Stimulated activated CD4-positive, alpha-beta T cell treated with anti-CD3 and anti-CD28 coated beads, Interleukin-15, amount 100 ng/mL, for 1 hour (primary cell): ENCODE measurements around the gene FAM20C.

Source experiments
- DNase-seq, 2 donors: peaks; one replicate each; pipeline ENCODE4 v3.0.0-alpha.2; 2020; ENCODE audit warnings: low read depth in 1 of 2, low spot score in 1 of 2

Gene FAM20C

DNA sequence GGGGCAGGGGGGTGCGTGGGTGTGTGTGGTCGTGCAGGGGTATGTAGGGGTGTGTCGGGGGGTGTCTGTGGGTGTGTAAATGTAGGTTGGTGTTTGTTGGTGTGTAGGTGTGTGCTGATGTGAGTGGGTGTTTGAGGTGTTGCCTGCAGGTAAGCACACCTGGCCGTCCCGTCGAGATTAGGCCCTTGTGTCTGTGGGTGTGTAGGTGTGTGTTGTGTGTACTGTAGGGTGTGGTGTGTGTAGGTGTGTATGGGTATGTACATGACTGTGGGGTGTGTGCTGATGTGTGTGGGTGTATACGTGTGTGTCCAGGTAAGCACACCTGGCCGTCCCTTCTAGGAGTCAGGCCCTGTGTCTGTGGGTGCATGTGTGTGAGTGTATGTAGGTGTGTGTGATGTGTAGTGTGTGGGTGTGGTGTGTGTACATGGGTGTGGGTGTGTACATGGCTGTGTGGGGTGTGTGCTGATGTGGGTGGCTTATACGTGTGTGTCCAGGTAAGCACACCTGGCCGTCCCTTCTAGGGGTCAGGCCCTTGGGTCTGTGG is 15.8 kb downstream of the FAM20C start:
- DNase-seq = no peak

GRCh38 chr7:208816-209215 is 16.4 kb downstream of the FAM20C start:
- DNase-seq = no peak

DNA sequence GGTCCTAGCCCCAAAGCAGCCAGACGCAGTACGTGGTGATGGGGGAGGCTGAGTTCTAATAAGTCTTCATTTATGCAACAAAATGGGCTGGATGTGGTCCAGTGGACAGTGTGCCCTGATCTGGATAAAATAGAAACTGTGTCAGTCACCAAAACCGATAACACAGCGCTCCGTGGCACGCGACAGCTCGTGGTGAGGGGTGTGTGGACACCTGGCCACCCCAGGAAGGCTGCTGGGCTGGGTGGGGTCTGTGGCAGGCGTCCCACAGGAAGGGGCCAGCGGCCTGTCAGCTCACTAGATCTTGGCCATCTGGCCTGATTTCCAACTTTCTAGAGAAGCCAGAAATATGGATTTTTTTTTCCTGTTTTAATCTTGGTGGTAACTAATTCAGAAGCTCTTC is 17.0 kb downstream of the FAM20C start:
- no peak for DNase-seq

GRCh38 chr7:209906-210305 is 17.5 kb downstream of the FAM20C start:
- no peak for DNase-seq

DNA sequence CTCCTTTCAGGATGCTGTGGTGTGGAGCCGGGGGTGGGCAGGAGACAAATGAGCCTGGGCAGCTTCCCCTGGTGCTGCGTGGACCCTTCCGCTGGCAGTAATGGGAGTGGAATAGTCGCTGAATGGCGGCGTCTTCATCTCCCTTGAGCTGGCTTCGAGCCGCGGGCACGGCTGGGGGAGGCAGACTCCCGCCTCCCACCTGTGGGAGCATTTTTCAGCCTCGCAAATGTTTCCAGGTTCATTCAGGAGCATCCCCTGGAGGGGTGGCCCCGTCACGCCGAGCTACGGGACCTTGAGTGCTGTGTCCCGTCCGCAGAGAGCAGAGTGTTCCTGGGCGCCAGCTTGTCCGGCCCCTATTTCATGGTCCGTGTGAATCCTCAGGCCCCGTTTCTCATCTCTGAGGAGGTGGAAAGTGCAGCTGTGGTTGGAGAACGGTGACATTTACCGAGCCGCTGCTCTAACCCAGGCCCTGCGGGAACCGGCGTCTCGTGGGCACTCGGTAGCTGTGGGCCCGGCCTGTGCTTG is 18.1 kb downstream of the FAM20C start:
- DNase-seq = no peak

- DNase-seq = no peak
Observed at GRCh38 chr7:211033-211714, 18.8 kb downstream of the FAM20C start.

DNA sequence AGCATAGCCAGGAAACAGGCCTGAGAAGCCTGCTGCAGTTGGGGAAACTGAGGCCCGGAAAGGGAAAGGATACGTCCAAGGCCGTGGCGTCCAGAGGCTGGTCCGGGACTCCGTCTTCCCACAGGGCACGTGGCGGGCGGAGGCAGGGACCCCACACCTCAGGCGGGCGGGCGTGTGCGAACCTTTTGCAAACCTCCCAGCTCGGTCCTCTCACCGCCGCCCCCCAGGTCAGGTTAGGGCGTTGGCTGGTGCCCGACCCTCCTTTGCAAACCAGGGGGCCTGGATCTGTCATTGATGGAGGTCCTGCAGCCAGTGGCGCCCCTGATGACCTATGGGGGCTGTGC is 19.3 kb downstream of the FAM20C start:
- DNase-seq = no peak

DNA sequence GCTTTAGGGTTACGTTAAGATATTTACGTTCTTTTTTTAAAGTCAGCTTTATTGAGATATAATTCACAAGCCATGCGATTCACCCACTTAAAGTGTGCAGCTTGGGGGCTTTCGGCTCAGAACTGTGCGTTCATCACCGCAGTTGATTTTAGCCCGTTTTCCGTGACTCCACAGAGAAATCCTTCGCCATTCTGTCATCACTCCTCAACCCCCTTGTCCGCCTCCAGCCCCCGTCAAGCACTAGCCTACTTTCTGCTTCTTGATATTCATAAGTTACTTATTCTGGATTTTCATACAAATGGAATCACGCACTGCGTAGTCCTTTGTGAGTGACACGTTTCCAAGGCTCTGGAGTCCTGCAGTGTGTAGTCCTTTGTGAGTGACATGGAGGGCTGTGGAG is 20.4 kb downstream of the FAM20C start:
- no peak for DNase-seq

DNA sequence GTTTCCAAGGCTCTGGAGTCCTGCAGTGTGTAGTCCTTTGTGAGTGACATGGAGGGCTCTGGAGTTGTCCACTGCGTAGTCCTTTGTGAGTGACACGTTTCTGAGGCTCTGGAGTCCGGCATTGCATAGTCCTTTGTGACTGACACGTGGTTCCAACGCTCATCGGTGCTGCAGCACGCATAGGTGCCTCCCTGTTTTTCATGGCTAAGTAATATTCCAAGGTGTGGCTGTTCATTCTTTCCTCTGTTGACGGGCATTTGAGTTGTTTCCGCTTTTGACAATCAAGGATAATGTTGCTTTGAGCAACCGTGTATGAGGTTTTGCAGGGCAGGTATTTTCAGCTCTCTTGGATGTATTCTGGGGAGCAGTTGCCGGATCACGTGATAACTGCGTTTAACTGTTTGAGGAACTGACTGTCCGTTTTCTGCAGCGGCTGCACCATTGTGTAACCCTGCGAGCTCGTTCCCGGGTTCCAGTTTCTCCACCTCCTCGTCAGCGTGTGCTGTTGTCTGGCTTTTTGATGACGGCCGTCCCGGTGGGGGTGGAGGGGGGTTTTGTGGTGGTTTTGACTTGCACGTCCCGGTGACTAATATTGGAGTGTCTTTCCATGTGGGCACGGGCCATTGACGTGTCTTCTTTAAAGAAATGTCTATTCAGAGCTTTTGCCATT is 21.1 kb downstream of the FAM20C start:
- DNase-seq = no peak

DNA sequence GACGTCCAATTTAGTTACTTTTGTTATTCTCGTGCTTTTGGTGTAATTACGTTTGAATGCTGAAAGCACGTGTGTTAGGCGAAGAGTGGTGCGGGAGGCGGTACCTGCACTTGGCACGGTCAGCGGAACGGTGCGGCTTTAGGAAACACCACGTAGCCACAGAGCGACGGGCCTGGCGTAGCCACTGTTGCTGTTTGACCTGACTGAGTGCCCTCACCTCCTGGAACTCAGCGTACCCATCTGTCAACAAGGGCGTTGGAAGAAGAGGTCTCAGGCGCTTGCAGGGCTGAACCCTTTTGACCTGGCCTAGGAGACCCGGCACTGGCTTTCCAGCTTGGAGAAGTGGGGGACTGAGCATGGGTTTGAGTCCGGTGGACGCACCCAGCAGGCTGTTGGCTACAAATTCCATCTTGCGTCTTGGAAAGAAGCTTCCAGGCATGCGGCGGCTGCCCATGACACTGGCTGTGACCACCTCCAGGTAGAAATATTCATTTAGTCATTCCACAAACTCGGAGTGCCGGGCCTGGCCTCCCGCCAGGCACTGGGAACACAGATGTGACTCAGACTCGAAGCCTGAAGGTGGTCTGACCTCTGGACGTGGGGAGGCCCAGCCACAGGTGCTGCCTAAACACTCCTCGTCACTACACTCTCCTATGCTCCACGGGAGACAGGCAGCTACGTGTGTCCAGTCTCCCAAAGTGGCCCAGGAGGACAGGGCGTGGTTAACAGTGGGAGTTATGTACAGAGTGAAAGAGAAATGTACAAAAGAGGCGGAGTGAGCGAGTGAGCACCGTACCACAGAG is 22.2 kb downstream of the FAM20C start:
- no peak for DNase-seq

DNA sequence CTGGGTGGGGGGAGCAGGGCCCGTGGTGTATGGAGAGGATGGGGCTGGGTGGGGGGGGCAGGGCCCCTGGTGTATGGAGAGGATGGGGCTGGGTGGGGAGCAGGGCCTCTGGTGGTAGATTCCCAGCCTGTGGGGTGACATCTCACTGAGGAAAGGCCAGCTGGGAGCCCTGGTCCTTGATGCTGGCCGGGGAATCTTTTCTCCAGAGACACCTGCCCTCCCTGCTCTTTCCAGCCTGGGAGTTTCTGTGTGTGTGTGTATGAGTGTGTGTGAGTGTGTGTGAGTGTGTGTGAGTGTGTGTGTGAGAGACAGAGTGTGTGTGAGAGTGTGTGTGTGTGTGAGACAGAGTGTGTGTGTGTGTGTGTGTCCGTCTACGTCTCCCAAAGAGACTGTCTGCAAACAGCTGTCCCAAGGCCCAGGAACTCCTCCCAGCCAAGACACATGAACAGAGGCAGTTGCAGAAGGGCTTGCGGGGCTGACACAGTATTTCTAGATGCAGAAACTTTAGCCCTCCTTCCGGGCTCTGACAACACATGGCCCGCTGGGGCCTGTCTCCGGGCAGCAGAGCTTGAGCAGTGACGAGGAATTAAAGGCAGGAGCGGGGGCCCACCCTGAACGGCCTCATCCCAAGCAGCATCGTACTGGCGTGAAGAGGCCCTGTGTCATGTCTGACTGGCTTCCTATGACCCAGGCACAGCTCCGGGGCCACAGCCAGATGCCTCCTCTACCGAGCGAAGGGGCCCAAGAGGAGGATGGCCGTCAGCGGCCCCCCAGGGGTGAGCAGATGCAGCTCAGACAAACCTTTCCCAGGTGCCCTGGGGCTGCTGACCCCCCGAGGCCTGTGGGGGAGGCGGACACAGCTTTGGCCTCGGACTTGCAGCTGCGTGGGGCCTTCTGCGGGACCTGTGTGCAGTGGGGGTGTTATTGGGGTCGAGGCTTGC is 24.3 kb downstream of the FAM20C start:
- DNase-seq = no peak

DNA sequence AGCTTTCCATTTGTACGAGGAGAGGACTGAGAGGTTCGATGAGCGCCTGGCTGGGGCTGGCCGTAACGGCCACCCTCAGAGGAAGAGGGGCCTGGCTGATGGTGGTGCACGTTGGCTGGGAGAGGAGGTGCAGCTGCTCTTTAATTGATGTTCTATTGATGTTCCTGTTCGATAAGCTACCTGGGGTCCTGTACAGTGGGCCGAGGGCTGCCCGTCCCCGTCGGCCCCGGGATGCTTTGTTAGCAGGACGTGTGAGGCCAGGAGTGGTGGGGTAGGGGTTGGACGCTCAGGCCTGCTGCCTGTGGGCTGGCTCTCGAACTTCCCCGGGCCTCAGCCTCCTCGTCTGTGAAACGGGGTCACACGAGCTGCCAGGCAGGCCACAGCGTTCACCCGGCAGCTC is 25.4 kb downstream of the FAM20C start:
- DNase-seq = no peak

GRCh38 chr7:218316-218715 is 25.9 kb downstream of the FAM20C start:
- DNase-seq = no peak

DNA sequence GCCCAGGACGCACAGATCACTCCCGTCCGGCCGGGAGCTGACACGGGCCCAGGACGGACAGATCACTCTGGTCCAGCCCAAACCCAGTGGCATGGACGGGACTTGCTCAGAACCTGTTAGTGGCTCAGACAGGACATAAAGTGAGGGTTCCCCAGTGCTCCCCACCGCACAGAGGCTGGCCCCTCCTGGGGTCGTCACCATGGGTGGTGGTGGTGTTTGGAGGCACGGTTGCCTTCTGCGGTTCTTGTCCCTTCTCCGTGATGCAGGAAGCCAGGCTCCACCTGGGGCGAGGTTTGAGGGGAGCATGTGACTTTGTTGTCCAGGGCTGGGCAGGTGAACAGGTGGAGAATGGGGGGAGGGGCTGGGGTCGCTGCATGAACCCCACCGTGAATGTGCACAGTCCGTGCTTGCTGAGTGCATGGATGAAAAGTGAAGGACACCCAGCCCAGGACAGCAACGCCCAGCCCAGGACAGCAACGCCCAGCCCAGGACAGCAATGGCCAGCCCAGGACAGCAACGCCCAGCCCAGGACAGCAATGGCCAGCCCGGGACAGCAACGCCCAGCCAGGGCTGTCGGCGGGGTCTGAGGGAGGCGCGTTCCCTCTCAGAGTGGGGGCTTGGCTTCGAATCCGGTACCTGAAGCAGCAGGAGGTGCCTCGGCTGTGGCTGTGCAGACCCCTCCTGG is 26.7 kb downstream of the FAM20C start:
- DNase-seq = no peak

DNA sequence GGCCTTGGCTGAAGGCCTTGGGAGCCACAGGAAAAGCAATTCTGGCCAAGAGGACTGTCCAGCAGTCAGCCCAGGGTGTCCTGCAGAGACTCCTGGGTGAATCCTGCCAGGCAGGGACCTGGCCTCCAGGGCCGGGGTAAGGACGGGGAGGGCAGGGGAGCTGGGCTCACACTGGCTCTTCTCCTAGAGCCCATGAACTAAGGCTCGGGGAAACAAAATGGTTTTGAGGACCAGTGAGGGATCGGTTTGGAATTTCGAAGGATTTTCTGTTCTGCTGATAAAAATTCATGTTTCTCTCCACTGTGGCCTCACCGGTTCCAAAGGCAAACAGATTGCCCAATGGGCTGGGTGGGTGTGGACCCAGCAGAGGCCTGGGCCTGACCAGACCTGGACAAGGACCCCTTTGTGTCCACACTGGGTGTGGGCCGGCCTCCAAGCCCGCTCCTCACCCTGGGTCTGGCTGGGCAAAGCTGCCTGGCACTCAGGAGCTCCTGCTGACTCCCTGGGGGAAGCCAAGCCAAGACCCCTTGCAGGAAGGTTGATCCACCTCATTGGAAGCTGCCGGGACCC is 27.3 kb downstream of the FAM20C start:
- no peak for DNase-seq

DNA sequence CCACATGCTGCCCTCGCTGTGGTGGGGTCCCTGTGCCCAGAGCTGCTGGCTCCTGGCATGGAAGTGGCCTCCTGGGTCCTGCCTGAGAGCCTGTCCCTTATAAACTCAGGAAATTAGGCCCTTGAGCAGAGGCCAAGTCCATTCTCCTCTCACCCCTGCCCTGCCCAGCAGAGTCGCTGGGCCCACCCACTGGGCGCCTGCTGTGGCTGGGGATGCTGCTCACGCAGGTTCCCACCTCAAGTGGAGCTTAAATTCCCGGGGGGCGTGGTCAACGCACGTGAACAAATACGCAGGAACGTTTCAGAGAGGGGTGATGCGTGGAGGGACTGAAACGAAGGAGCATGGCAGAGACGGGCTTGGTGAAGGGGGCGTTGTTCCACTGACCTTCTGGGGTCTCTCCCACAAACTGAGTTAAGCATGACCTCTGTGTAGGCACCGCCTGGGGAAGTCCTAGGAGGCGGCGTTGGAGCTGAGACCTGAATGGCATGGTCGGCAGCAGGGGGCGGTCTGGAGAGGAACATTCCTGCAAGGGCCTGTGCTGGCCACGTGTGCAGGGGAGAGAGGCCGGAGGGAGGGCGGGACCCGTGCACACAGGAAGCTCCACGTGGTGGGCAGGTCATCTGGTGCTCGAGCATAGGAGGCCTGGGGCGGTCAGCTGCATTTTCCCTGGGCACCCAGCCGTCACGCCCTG is 27.9 kb downstream of the FAM20C start:
- DNase-seq = no peak

GRCh38 chr7:221978-222715 is 29.8 kb downstream of the FAM20C start:
- no peak for DNase-seq

- DNase-seq = no peak
Observed at GRCh38 chr7:222716-223041, 30.3 kb downstream of the FAM20C start.
